Neural cell (in vitro differentiated cells): ENCODE results near the gene IL36B. TPM values are rescaled to one million over a fixed set of nuclear protein-coding genes. Genes with fewer than 3 reads are reported as not detected.

ENCODE experiments used
- H2AFZ ChIP-seq: fragments of 200-600, 300-800 bp; sonication (generic), shearing (Covaris generic); 2 replicates; pipeline ENCODE4 v1.6.0; 2014; ENCODE audit warnings: low read depth, mild to moderate bottlenecking, antibody characterized with exemption, low read length, moderate library complexity
- H3F3A ChIP-seq: fragments of 200-600 bp; shearing (Covaris generic); 2 replicates; pipeline ENCODE4 v1.6.1; 2016; ENCODE audit warnings: mild to moderate bottlenecking, moderate library complexity, mixed read lengths, antibody characterized with exemption, low read length; ENCODE audit not compliant: insufficient read depth, poor library complexity, severe bottlenecking
- H3K27ac ChIP-seq: fragments of 200-600, 300-800 bp; sonication (generic), shearing (Covaris generic); 2 replicates; pipeline ENCODE4 v1.5.1; 2014; ENCODE audit warnings: mild to moderate bottlenecking, low read length, moderate library complexity
- H3K27me3 ChIP-seq: fragments of 300-800, 200-600 bp; sonication (generic), shearing (Covaris generic); 2 replicates; pipeline ENCODE4 v1.6.0; 2014; ENCODE audit warnings: mild to moderate bottlenecking, low read depth, low read length, moderate library complexity; ENCODE audit not compliant: insufficient read depth
- H3K36me3 ChIP-seq: fragments of 300-800, 200-600 bp; sonication (generic), shearing (Covaris generic); 2 replicates; pipeline ENCODE4 v1.5.1; 2014; ENCODE audit warnings: mild to moderate bottlenecking, antibody characterized with exemption, low read length, moderate library complexity; ENCODE audit not compliant: insufficient read depth
- H3K4me2 ChIP-seq: fragments of 300-800, 200-600 bp; sonication (generic), shearing (Covaris generic); 2 replicates; pipeline ENCODE4 v1.6.0; 2014; ENCODE audit warnings: mild to moderate bottlenecking, low read length
- H3K4me3 ChIP-seq: fragments of 300-800, 200-600 bp; sonication (generic), shearing (Covaris generic); 2 replicates; pipeline ENCODE4 v1.5.1; 2014; ENCODE audit warnings: mild to moderate bottlenecking, low read length, moderate library complexity
- H3K79me2 ChIP-seq: fragments of 200-600 bp; shearing (Covaris generic); replicated peaks from 2 replicates; pipeline ENCODE4 v1.6.0; 2014; ENCODE audit warnings: mild to moderate bottlenecking, low read length, moderate library complexity; ENCODE audit not compliant: insufficient read depth
- H3K9ac ChIP-seq: fragments of 300-800, 200-600 bp; sonication (generic), shearing (Covaris generic); 2 replicates; pipeline ENCODE4 v1.6.1; 2016; ENCODE audit warnings: mild to moderate bottlenecking, low read length, mixed read lengths
- H3K9me2 ChIP-seq: fragments of 200-600 bp; shearing (Covaris generic); 2 replicates; pipeline ENCODE4 v1.6.1; 2016; ENCODE audit warnings: mild to moderate bottlenecking, low read length, mixed read lengths; ENCODE audit not compliant: insufficient read depth
- H3K9me3 ChIP-seq: fragments of 200-600, 300-800 bp; sonication (generic), shearing (Covaris generic); 2 replicates; pipeline ENCODE4 v1.6.1; 2016; ENCODE audit warnings: mild to moderate bottlenecking, mixed run types, low read length, moderate library complexity, mixed read lengths
- H4K20me1 ChIP-seq: fragments of 200-600 bp; shearing (Covaris generic); 2 replicates; pipeline ENCODE4 v1.6.1; 2016; ENCODE audit warnings: mild to moderate bottlenecking, mixed run types; ENCODE audit not compliant: insufficient read depth
- EP300 ChIP-seq: fragments of 450-650 bp; conservative IDR thresholded peaks from 2 replicates; pipeline ENCODE4 v1.6.1; 2014; ENCODE audit warnings: antibody characterized with exemption, mild to moderate bottlenecking, moderate library complexity; ENCODE audit not compliant: poor library complexity, severe bottlenecking
- EZH2 ChIP-seq: fragments of 200-600, 300-800 bp; shearing (Covaris generic), sonication (generic); IDR thresholded peaks from 2 replicates; pipeline ENCODE4 v1.6.1; 2014; ENCODE audit warnings: antibody characterized with exemption, low read length, borderline replicate concordance, mild to moderate bottlenecking; ENCODE audit not compliant: insufficient read depth, poor library complexity, severe bottlenecking
- MXI1 ChIP-seq: fragments of 450-650 bp; conservative IDR thresholded peaks from 2 replicates; pipeline ENCODE4 v1.6.1; 2014; ENCODE audit warnings: antibody characterized with exemption, mild to moderate bottlenecking; ENCODE audit not compliant: poor library complexity, severe bottlenecking
- POLR2AphosphoS5 ChIP-seq: IDR thresholded peaks from 2 replicates; pipeline ENCODE4 v1.6.1; 2012
- RAD21 ChIP-seq: fragments of 450-650 bp; conservative IDR thresholded peaks from 2 replicates; pipeline ENCODE4 v1.6.1; 2014; ENCODE audit warnings: antibody characterized with exemption, mild to moderate bottlenecking, moderate library complexity
- SMC3 ChIP-seq: fragments of 450-650 bp; conservative IDR thresholded peaks from 2 replicates; pipeline ENCODE4 v1.6.1; 2014; ENCODE audit warnings: antibody characterized with exemption, mild to moderate bottlenecking, moderate library complexity; ENCODE audit not compliant: poor library complexity
- TAF1 ChIP-seq: IDR thresholded peaks from 2 replicates; pipeline ENCODE4 v1.6.1; 2012; ENCODE audit warnings: low read depth
- polyA plus RNA-seq: library from polyadenylated mRNA; depleted of rRNA; stranded (reverse); fragments of >200 nt; gene quantifications from 2 replicates; pipeline ENCODE4 v1.2.3, GENCODE V29; 2014
- TF ChIP-seq, protein P1 (sequence below): IDR thresholded peaks from 2 replicates; pipeline ENCODE4 v1.6.1; 2012; ENCODE audit warnings: borderline replicate concordance
- TF ChIP-seq, protein P2 (sequence below): fragments of 450-650 bp; IDR thresholded peaks from 2 replicates; pipeline ENCODE4 v1.5.1; 2014; ENCODE audit warnings: antibody characterized with exemption, mild to moderate bottlenecking, moderate library complexity; ENCODE audit not compliant: poor library complexity, severe bottlenecking

The IL36B gene
- polyA plus RNA-seq, 1 donor from 2014 or later: not detected

DNA sequence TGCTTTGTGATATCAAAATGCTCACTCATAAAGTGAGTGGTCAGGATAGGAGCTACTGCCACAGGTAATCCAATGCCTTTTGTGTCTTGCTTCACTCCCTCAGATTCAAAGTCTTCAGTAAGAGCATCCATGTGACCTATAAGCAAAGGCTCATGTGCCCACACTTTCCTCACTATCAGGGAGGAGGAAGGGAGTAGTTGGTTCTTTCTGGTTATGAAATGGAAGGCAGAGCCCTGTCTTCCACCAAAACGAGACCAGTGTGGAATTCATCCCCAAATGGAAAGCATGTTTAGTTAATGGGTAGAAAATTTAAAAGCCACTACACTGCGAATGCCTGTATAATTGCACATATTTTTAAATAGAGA, 40.9 kb upstream of the IL36B start:
- no peaks in the 10 kb centered on the region for H3K9me3 ChIP-seq
- no peaks in the 10 kb centered on the region for H3F3A ChIP-seq
- no peaks in the 10 kb centered on the region for H3K9me2 ChIP-seq
- no peaks in the 10 kb centered on the region for H3K36me3 ChIP-seq
- no peak overlapping the region for H3K9ac ChIP-seq
- no peaks in the 10 kb centered on the region for H4K20me1 ChIP-seq
- H2AFZ ChIP-seq: no peak overlapping the region
- no peaks in the 10 kb centered on the region for H3K79me2 ChIP-seq
- no peak overlapping the region for H3K4me2 ChIP-seq
- H3K27ac ChIP-seq: no peak overlapping the region
- H3K4me3 ChIP-seq: no peak overlapping the region
- TF ChIP-seq TAF1 (no peak), EZH2 (no peak)
- no peaks in the 10 kb centered on the region for H3K27me3 ChIP-seq

DNA sequence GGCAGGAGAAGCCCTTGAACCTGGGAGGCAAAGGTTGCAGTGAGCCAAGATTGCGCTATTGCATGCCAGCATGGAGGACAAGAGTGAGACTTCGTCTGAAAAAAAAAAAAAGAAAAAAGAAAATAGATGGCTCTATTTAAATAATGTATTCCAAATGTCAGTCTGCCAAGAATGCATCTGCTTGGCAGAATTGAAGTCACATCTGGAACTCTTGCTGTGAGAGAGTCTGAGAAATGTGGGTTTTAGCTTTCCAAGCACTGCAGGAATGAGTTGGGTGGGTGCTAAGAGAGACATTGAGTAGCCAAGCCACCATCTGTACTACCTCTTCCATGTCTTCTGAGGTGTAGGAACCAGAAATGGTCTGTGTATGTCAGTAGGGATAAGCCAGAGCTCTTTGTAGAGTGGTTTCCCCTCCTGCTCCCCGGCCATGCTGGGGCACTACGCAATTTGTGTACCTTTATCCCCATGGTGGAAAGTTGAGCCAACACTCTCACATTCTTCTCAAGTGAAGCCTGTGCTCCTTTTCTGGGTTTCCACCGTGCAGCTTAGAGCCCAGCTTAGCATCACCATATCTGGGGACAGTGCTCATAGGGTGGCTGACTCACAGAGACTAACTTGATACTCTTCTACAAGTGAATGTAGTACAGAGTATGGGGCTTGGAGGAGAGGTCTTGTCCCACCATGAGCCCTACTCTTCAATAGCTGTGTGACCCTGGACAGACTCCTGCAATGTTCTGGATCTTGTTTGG, 40.4 kb upstream of the IL36B start:
- H3K27ac ChIP-seq: no peak overlapping the region
- no peaks in the 10 kb centered on the region for H3F3A ChIP-seq
- TF ChIP-seq TAF1 (no peak), RAD21 (no peak), MXI1 (no peak), EP300 (no peak), POLR2AphosphoS5 (no peak), SMC3 (no peak), EZH2 (no peak)
- TF ChIP-seq, protein P1, sequence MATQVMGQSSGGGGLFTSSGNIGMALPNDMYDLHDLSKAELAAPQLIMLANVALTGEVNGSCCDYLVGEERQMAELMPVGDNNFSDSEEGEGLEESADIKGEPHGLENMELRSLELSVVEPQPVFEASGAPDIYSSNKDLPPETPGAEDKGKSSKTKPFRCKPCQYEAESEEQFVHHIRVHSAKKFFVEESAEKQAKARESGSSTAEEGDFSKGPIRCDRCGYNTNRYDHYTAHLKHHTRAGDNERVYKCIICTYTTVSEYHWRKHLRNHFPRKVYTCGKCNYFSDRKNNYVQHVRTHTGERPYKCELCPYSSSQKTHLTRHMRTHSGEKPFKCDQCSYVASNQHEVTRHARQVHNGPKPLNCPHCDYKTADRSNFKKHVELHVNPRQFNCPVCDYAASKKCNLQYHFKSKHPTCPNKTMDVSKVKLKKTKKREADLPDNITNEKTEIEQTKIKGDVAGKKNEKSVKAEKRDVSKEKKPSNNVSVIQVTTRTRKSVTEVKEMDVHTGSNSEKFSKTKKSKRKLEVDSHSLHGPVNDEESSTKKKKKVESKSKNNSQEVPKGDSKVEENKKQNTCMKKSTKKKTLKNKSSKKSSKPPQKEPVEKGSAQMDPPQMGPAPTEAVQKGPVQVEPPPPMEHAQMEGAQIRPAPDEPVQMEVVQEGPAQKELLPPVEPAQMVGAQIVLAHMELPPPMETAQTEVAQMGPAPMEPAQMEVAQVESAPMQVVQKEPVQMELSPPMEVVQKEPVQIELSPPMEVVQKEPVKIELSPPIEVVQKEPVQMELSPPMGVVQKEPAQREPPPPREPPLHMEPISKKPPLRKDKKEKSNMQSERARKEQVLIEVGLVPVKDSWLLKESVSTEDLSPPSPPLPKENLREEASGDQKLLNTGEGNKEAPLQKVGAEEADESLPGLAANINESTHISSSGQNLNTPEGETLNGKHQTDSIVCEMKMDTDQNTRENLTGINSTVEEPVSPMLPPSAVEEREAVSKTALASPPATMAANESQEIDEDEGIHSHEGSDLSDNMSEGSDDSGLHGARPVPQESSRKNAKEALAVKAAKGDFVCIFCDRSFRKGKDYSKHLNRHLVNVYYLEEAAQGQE: no peak
- TF ChIP-seq, protein P2, sequence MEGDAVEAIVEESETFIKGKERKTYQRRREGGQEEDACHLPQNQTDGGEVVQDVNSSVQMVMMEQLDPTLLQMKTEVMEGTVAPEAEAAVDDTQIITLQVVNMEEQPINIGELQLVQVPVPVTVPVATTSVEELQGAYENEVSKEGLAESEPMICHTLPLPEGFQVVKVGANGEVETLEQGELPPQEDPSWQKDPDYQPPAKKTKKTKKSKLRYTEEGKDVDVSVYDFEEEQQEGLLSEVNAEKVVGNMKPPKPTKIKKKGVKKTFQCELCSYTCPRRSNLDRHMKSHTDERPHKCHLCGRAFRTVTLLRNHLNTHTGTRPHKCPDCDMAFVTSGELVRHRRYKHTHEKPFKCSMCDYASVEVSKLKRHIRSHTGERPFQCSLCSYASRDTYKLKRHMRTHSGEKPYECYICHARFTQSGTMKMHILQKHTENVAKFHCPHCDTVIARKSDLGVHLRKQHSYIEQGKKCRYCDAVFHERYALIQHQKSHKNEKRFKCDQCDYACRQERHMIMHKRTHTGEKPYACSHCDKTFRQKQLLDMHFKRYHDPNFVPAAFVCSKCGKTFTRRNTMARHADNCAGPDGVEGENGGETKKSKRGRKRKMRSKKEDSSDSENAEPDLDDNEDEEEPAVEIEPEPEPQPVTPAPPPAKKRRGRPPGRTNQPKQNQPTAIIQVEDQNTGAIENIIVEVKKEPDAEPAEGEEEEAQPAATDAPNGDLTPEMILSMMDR: no peak
- H3K9me2 ChIP-seq: no peaks in the 10 kb centered on the region
- no peaks in the 10 kb centered on the region for H3K27me3 ChIP-seq
- H3K4me3 ChIP-seq: no peak overlapping the region
- H3K9me3 ChIP-seq: no peaks in the 10 kb centered on the region
- H3K79me2 ChIP-seq: no peaks in the 10 kb centered on the region
- no peak overlapping the region for H3K4me2 ChIP-seq
- H2AFZ ChIP-seq: no peak overlapping the region
- H4K20me1 ChIP-seq: no peaks in the 10 kb centered on the region
- H3K9ac ChIP-seq: no peak overlapping the region
- no peaks in the 10 kb centered on the region for H3K36me3 ChIP-seq
